Muscle layer of duodenum (tissue), 2 donors: ENCODE data around the gene PLD5.
"Not testable (repeated sequence)": the region's sequence is repeated elsewhere in the genome, so short reads cannot be mapped to it uniquely, and the experiment has no call there.

Experiments used
- H3K27ac ChIP-seq: one replicate; pipeline ENCODE4 v1.7.0; 2013; ENCODE audit warnings: mild to moderate bottlenecking, low read length
- H3K27me3 ChIP-seq: one replicate; pipeline ENCODE4 v1.7.0; 2013; ENCODE audit warnings: low read depth, mild to moderate bottlenecking, control low read depth, low read length
- H3K36me3 ChIP-seq, 2 donors: one replicate each; pipeline ENCODE4 v1.7.0; 2013; ENCODE audit warnings: low read length in 2 of 2, control low read depth in 1 of 2, mild to moderate bottlenecking in 1 of 2; ENCODE audit not compliant: insufficient read depth in 2 of 2, control insufficient read depth in 1 of 2
- H3K4me1 ChIP-seq, 2 donors: one replicate each; pipeline ENCODE4 v1.7.0; 2013; ENCODE audit warnings: low read length in 2 of 2, mild to moderate bottlenecking in 2 of 2, control low read depth in 1 of 2, moderate library complexity in 1 of 2; ENCODE audit not compliant: insufficient read depth in 2 of 2, control insufficient read depth in 1 of 2
- H3K4me3 ChIP-seq, 2 donors: one replicate each; pipeline ENCODE4 v1.7.0; 2013; ENCODE audit warnings: low read length in 2 of 2, low read depth in 1 of 2, mild to moderate bottlenecking in 1 of 2
- H3K9me3 ChIP-seq, 2 donors: one replicate each; pipeline ENCODE4 v1.7.0; 2013; ENCODE audit warnings: low read length in 2 of 2, control low read depth in 1 of 2, mild to moderate bottlenecking in 1 of 2; ENCODE audit not compliant: control insufficient read depth in 1 of 2
- donor health status: healthy.

PLD5 gene

DNA sequence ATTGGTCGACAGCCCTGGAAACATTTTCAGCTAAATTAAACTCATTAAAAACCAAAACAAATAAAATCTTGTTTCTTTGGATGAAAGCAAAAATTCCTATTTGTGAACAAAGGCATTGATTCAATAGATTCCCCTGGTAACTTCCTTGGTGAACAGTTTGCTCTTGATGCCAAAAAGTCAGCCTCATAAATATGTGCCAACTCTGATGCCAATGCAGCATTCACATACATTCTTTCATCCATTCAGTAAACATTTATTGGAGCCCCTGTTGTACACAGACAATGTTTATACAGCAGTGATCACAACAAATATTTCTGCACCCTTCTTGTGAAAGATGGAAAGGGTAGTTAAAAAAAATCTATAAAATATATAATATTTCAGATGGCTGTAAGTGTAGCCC, 107.8 kb downstream of the PLD5 start:
- Histone ChIP-seq H3K4me3 (no peak overlapping the region), H3K4me1 (no peaks in the 10 kb centered on the region), H3K27ac (no peak overlapping the region), H3K27me3 (no peaks in the 10 kb centered on the region), H3K36me3 (no peaks in the 10 kb centered on the region), H3K9me3 (no peaks in the 10 kb centered on the region)

GRCh38 chr1:242412921-242413320, 111.6 kb downstream of the PLD5 start:
- no peaks in the 10 kb centered on the region for H3K27me3 ChIP-seq
- no peaks in the 10 kb centered on the region for H3K36me3 ChIP-seq
- no peak overlapping the region for H3K4me3 ChIP-seq
- no peaks in the 10 kb centered on the region for H3K4me1 ChIP-seq
- peaks cover 0 to 4% of the 10 kb centered on the region in 2 donors for H3K9me3 ChIP-seq
- H3K27ac ChIP-seq: no peak overlapping the region

DNA sequence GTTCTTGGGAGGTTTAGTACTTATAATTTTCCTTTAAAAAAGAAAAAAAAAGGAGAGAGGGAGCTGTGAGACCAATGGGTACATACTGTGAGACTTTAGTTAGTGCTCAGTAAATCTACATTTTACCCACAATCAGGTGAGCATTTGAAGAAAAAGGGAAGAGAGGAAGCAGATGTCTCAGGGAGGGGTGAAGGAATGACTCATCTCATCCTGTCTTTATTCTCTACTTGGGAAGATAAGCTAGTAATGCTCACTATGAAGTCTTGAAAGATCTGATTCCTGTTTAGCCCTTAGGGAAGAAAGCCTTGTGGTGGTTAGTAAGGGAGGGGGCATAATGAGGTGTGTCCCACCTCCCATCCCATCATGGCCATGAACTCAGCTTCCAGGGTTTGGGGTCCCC, 112.6 kb downstream of the PLD5 start:
- Histone ChIP-seq H3K4me3 (no peak overlapping the region), H3K4me1 (no peaks in the 10 kb centered on the region), H3K9me3 (peaks cover 0 to 4% of the 10 kb centered on the region in 2 donors), H3K36me3 (no peaks in the 10 kb centered on the region), H3K27ac (no peak overlapping the region), H3K27me3 (no peaks in the 10 kb centered on the region)

- no peaks in the 10 kb centered on the region for H3K36me3 ChIP-seq
- no peaks in the 10 kb centered on the region for H3K4me1 ChIP-seq
- peaks cover 0 to 4% of the 10 kb centered on the region in 2 donors for H3K9me3 ChIP-seq
- no peaks in the 10 kb centered on the region for H3K27me3 ChIP-seq
- H3K4me3 ChIP-seq: no peak overlapping the region
- H3K27ac ChIP-seq: no peak overlapping the region
Observed at GRCh38 chr1:242405947-242406346, 118.5 kb downstream of the PLD5 start.

DNA sequence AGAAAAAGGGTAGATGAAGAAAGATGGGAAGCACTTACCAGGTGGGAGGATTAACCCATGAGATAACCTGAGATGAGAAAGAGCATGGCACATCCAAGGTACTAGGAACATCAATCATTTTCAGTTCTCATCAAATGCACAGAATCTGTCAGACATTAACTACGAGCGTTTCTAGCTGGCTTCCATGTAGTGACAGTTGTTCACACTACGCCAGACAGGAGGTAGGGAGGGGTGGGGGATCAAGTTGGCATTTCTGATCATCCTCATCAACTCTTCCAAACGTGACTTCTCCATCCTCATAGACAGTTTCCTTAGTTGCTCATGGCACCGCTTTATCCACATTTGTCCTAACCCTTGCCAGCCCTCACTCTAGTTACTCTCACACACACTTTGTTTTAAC, 120.2 kb downstream of the PLD5 start:
- Histone ChIP-seq H3K36me3 (no peaks in the 10 kb centered on the region), H3K27me3 (no peaks in the 10 kb centered on the region), H3K9me3 (peaks cover 0 to 4% of the 10 kb centered on the region in 2 donors), H3K4me1 (no peaks in the 10 kb centered on the region), H3K27ac (no peak overlapping the region), H3K4me3 (no peak overlapping the region)

DNA sequence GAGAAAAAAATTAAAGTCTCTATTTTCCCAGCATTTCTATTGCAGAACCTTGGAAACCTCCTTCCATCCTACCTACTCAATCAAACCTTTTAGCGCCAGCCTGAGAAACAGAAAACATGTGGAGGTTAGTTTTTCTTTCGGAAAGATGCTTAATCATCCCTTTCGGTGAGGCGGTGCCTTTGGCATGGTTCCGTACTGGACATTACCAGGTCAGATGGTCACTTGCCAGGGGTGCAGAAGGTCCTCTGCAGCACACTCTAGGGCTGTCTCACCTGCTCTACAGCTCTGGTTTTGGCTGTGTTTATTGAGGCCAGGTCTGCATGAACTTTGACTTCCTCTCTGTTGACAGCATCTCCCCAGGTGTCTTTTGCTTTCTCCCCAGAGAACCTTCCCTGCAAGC, 121.5 kb downstream of the PLD5 start:
- no peaks in the 10 kb centered on the region for H3K9me3 ChIP-seq
- H3K27me3 ChIP-seq: no peaks in the 10 kb centered on the region
- no peaks in the 10 kb centered on the region for H3K36me3 ChIP-seq
- H3K27ac ChIP-seq: no peak overlapping the region
- no peaks in the 10 kb centered on the region for H3K4me1 ChIP-seq
- no peak overlapping the region for H3K4me3 ChIP-seq

- H3K9me3 ChIP-seq: no peaks in the 10 kb centered on the region
- no peak overlapping the region for H3K4me3 ChIP-seq
- H3K27me3 ChIP-seq: no peaks in the 10 kb centered on the region
- H3K27ac ChIP-seq: no peak overlapping the region
- no peaks in the 10 kb centered on the region for H3K4me1 ChIP-seq
- H3K36me3 ChIP-seq: no peaks in the 10 kb centered on the region
Observed at GRCh38 chr1:242401937-242402336, 122.6 kb downstream of the PLD5 start.

DNA sequence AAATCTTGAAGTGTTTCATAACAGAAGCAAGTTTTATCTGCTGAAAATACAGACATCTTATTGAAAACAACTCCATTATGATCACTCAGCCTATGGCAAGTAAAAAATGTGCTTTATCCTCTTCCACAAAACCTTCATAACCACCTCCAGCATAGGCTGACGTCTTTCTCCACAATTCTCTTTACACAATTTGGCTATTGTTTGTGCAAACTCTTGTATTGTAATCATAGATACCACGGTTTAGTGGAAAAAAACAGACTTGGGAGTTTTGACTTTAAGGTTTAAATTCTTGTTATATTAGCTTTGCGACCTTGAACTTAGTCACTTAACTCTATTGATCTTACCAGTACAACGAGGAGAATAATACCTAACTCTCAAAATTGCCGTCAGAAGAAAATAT, 126.1 kb downstream of the PLD5 start:
- Histone ChIP-seq H3K4me3 (no peak overlapping the region), H3K27ac (no peak overlapping the region), H3K9me3 (no peaks in the 10 kb centered on the region), H3K36me3 (no peaks in the 10 kb centered on the region), H3K4me1 (no peaks in the 10 kb centered on the region), H3K27me3 (no peaks in the 10 kb centered on the region)

GRCh38 chr1:242391896-242392295, 132.6 kb downstream of the PLD5 start:
- H3K27ac ChIP-seq: no peak overlapping the region
- H3K27me3 ChIP-seq: no peaks in the 10 kb centered on the region
- no peaks in the 10 kb centered on the region for H3K9me3 ChIP-seq
- no peaks in the 10 kb centered on the region for H3K36me3 ChIP-seq
- H3K4me3 ChIP-seq: no peak overlapping the region
- H3K4me1 ChIP-seq: no peaks in the 10 kb centered on the region

DNA sequence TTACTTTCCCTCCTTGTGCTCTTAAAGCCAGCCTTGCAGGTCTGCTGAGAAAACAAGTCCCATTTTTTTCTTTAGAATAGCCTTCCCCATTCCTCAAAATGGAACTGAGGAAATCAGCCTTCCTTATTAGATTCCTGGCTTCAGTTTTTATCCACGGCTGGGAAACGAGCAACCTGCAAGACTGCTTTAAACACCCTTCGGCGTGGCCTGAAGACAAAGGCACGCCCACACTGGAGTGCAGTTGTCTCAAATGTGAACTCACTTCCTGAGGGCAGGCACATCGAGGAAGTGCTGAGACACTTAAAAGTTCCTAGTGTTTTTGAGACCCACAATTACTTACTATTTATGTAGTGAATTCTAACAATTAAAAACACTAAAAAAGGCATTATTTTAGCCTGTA, 148.4 kb downstream of the PLD5 start:
- not testable (repeated sequence) for H3K4me3 ChIP-seq, H3K4me1 ChIP-seq, H3K27me3 ChIP-seq, H3K27ac ChIP-seq, H3K9me3 ChIP-seq, H3K36me3 ChIP-seq

- not testable (repeated sequence) for H3K9me3 ChIP-seq, H3K27ac ChIP-seq, H3K4me1 ChIP-seq, H3K36me3 ChIP-seq, H3K4me3 ChIP-seq, H3K27me3 ChIP-seq
Observed at GRCh38 chr1:242350446-242350845, 174.1 kb downstream of the PLD5 start.

GRCh38 chr1:242349636-242350035, 174.9 kb downstream of the PLD5 start:
- no peak overlapping the region for H3K27ac ChIP-seq
- H3K36me3 ChIP-seq: no peaks in the 10 kb centered on the region
- no peaks in the 10 kb centered on the region for H3K27me3 ChIP-seq

More at GRCh38 chr1:242349636-242350035, 174.9 kb downstream of the PLD5 start:
- H3K4me1 ChIP-seq: no peaks in the 10 kb centered on the region
- no peak overlapping the region for H3K4me3 ChIP-seq
- no peaks in the 10 kb centered on the region for H3K9me3 ChIP-seq
